BE2C (cell line): ENCODE data around the gene ADGRG6.
A peak's percentile ranks its signal among the peaks of the same experiment; 100 is the strongest.

Experiments used
- DNase-seq: peaks from one replicate; pipeline ENCODE4 v3.0.0-alpha.2; 2020
- H3K27me3 ChIP-seq: fragments of 250-450 bp; sonication (Bioruptor Pico); 2 replicates; pipeline ENCODE4 v1.5.1; 2020; ENCODE audit warnings: mild to moderate bottlenecking
- H3K36me3 ChIP-seq: fragments of 250-450 bp; sonication (Bioruptor Pico); 2 replicates; pipeline ENCODE4 v1.5.1; 2020; ENCODE audit warnings: mild to moderate bottlenecking
- H3K4me1 ChIP-seq: fragments of 250-450 bp; sonication (Bioruptor Pico); 2 replicates; pipeline ENCODE4 v1.5.1; 2020
- H3K4me3 ChIP-seq: 2 replicates; pipeline ENCODE4 v1.5.1; 2011; ENCODE audit warnings: low read depth, low read length
- H3K9me3 ChIP-seq: fragments of 250-450 bp; sonication (Bioruptor Pico); 2 replicates; pipeline ENCODE4 v1.5.1; 2020
- CTCF ChIP-seq: IDR thresholded peaks from 2 replicates; pipeline ENCODE4 v1.5.1; 2012; ENCODE audit warnings: mild to moderate bottlenecking, low read depth, low read length

Gene ADGRG6

DNA sequence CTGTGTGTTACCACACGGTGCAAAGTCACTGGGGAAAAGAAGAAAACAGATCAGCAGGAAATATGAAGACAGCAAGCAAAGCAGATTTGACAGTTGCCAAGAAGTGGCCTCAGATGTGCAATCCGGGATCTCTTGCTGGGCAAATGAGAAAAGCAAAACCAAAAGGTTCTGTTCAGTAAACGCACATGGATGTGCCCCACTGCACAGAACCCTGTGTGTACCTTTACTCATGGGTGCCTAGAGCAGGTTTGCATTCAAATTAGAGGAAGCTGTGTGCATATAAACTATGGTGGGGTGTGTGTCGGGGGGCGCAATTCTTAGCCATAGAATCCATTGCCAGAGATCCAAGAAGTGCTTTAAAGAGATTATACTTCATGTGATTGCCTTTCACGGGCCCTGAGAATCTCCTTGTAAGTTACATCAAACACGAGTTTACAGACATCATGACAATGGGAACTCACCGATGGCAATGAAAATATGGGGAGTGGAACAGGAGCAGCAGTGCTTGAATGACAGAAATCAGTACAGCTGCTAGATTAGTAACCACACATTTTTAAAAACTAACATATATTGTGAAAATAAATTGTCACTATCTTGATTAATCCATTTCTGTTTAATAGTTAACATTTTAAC is 154.3 kb downstream of the ADGRG6 start:
- no peaks in the 10 kb centered on the region for H3K9me3 ChIP-seq
- TF ChIP-seq CTCF: no peak
- DNase-seq: no peak
- no peaks in the 10 kb centered on the region for H3K36me3 ChIP-seq
- H3K4me3 ChIP-seq: no peak overlapping the region
- no peaks in the 10 kb centered on the region for H3K4me1 ChIP-seq
- no peaks in the 10 kb centered on the region for H3K27me3 ChIP-seq

DNA sequence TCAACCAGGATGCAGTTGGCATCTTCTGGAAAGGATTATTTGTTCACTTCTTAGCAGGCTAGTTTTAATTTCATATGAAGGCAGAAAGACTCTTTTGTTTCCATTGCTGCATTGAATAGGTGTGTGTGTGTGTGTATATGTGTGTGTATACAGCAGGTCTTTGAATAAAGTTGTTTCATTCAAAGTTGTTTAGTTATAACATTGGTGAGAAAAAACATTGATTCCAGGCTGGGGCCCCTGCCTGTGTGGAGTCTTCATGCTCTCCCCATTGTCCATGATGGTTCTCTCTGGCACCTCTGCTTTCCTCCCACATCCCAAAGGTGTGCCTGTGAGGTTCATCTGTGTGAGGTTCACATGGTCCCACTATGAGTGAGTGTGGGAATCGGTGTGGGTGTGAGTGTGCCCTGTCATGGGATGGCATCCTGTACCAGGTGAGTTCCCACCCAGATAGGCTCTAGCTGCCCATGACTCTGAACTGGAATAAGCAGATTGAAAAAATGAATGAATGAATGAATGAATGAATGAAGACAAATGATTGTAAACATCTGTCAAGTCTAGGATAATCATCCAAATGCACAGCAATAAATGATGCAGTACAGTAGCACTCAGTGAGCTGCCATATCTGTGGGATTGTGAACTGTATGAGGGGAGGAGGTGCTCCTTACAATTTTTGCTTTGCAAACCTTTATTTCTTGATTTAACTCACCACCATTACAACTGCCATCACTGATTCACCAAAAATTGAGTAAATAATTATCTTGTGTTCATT is 156.0 kb downstream of the ADGRG6 start:
- H3K9me3 ChIP-seq: no peaks in the 10 kb centered on the region
- DNase-seq: no peak
- no peaks in the 10 kb centered on the region for H3K4me1 ChIP-seq
- H3K4me3 ChIP-seq: no peak overlapping the region
- TF ChIP-seq CTCF: no peak
- no peaks in the 10 kb centered on the region for H3K27me3 ChIP-seq
- no peaks in the 10 kb centered on the region for H3K36me3 ChIP-seq

DNA sequence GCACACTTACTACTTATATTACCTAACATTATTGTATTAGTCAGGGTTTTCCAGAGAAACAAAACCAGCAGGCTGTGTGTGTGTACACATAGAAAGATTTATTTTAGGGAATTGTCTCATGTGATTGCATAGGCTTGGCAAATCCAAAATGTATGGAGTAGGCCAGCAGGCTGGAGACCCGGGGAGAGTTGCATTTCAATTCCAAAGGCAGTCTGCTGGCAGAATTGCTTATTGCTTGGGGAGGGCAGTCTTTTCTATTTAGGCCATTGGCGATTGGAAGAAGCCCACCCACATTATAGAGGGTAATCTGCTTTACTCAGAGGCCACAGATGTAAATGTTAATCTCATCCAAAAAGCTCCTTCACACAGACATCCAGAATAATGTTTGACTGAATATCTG is 157.0 kb downstream of the ADGRG6 start:
- Histone ChIP-seq H3K36me3 (no peaks in the 10 kb centered on the region), H3K27me3 (no peaks in the 10 kb centered on the region), H3K9me3 (no peaks in the 10 kb centered on the region), H3K4me3 (no peak overlapping the region), H3K4me1 (no peaks in the 10 kb centered on the region)
- no peak for DNase-seq
- TF ChIP-seq CTCF: no peak

DNA sequence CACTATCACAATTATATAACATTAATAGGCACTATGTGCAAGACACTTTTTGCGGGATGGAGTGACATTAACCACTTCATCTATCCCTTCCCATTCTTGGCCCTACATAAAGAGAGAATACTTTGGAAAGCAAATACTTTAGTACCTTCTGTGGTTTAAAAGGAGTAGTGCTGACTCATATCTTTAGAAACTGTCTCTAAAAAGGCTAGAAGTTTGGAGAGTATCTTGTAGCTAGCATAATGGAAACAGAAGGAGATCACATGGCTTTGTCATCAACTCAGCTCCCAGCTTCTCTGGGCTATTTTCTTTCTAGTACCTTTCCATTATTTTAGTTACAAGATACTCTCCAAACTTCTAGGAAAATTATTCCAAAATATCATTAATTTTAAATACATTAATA is 157.5 kb downstream of the ADGRG6 start:
- no peaks in the 10 kb centered on the region for H3K4me1 ChIP-seq
- no peaks in the 10 kb centered on the region for H3K27me3 ChIP-seq
- no peak for TF ChIP-seq CTCF
- no peaks in the 10 kb centered on the region for H3K36me3 ChIP-seq
- no peak for DNase-seq
- H3K4me3 ChIP-seq: no peak overlapping the region
- no peaks in the 10 kb centered on the region for H3K9me3 ChIP-seq

DNA sequence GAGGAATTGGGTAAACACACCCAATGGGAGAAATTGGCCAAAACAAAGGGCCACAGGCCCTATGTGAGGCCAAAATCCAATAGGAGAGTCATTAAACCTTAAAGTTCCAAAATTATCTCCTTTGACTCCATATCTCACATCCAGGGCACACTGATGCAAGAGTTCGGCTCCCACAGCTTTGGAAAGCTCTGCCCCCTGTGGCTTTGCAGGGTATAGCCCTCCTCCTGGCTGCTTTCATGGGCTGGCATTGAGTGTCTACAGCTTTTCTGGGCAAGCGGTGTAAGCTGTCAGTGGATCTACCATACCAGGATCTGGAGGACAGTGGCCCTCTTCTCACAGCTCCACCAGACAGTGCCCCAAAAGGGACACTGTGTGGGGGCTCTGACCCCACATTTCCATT is 160.5 kb downstream of the ADGRG6 start:
- no peaks in the 10 kb centered on the region for H3K4me1 ChIP-seq
- H3K4me3 ChIP-seq: no peak overlapping the region
- DNase-seq: no peak
- TF ChIP-seq CTCF: peak; percentile 14; the same call in 1 of the 2 replicates
- no peaks in the 10 kb centered on the region for H3K27me3 ChIP-seq
- no peaks in the 10 kb centered on the region for H3K36me3 ChIP-seq
- no peaks in the 10 kb centered on the region for H3K9me3 ChIP-seq

DNA sequence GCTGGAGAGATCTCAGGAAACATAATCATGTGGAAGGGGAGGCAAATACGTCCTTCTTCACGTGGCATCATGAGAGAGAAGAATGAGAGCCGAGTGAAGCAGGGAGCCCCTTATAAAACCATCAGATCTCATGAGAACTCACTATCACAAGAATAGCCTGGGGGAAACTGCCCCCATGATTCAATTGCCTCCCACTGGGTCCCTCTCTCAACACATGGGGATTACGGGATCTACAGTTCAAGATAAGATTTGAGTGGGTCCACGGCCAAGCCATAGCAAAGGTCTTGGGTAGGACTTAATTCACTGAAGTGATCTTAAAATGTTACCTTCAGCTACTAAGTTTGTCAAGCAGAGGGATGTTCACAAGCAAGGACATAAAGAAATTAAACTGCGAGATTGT is 162.2 kb downstream of the ADGRG6 start:
- Histone ChIP-seq H3K4me3 (no peak overlapping the region), H3K27me3 (no peaks in the 10 kb centered on the region), H3K4me1 (no peaks in the 10 kb centered on the region), H3K9me3 (no peaks in the 10 kb centered on the region), H3K36me3 (no peaks in the 10 kb centered on the region)
- no peak for DNase-seq
- TF ChIP-seq CTCF: no peak
